Lung microvascular endothelial cell (primary cell): ENCODE results near the gene FRRS1L. TPM values are rescaled to one million over a fixed set of nuclear protein-coding genes. Genes with fewer than 3 reads are reported as not detected.
"Not testable (repeated sequence)": the region's sequence is repeated elsewhere in the genome, so short reads cannot be mapped to it uniquely, and the experiment has no call there.

Source experiments
- DNase-seq, 2 donors: peaks; one replicate each; pipeline versions ENCODE4 v3.0.0 to v3.0.0-alpha.2; 2010; ENCODE audit warnings: low read depth in 2 of 2
- total RNA-seq: library from RNA; depleted of rRNA; stranded (reverse); fragments of >200 nt; gene quantifications from 2 replicates; pipeline ENCODE4 v1.2.1, GENCODE V29; 2014

FRRS1L gene
- total RNA-seq, 1 donor from 2014 or later, result not detected

DNA sequence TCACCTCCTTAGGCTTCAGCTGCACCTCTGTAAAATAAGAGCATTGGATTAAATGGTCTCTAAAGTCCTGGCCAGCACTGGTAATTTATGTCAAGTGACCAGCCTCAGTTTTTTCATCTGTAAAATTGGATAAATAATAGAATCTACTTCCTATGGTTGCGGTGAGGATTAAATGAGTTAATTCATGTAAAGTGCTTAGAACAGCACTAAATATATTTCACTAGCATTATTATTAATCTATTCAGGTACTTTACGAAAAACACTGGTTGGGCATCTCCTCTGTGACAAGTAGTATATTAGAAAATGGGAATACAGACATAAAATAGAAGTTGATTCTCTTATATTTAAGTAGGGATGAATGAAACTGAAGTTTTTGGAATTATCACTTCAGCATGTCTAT lies 33.5 kb downstream of the FRRS1L start:
- no peak for DNase-seq

- peak; percentile 65 to 74 for DNase-seq
These were observed 34.5 kb downstream of the FRRS1L start for GRCh38 chr9:109132567-109133021.

DNA sequence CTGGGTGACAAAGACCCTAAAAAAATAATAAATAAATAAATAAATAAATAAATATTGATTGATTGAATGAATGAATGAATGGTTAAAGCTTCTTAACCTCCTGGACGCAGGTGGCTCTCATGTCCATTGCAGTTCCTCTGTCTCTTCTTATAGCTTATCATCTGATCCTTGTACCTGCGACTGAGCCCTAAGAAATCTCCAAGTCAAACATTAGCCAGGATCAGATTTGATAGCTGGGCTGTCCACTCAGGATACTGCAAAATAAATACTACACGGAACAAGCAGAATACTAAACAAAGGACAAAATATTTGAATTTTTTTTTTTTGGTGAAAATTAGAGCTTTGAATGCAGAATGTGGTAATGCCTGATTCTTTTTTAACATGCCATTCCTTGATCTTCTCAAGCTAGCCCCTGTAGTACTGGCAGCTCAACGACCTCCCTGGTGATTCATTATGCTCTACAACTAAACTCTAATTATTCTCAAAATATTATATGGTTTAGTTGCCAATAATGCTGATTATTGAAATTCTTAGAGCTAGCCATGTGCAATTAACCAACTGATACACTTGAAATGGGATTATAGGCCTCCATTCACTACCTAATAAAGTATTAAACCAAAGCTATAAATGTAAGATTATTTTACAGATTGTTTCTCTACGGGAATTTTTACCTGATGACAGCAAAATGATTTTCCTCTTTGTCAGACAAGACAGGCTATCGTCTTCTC lies 37.4 kb downstream of the FRRS1L start:
- no peak for DNase-seq

DNA sequence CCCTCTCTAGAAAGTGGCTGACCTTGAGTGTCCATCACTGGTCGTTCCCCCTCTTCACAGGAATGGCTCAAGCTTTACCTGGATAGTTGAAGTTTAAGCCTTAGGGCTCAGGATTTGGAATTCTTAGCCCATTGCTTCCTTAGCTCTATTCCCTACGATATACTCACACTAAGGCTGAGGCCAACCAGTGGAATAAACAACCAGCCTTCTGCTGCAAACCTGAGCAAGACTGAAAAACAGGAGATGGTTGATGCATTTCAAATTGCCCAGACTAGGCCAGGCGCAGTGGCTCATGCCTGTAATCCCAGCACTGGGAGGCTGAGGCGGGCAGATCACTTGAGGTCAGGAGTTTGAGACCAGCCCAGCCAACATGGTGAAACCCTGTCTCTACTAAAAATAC lies 40.4 kb downstream of the FRRS1L start:
- DNase-seq, result not testable (repeated sequence)

GRCh38 chr9:109124121-109124520 lies 42.9 kb downstream of the FRRS1L start:
- DNase-seq, result no peak

- no peak for DNase-seq
These were observed 44.1 kb downstream of the FRRS1L start for GRCh38 chr9:109122726-109123621.

- no peak for DNase-seq
These were observed 45.7 kb downstream of the FRRS1L start for GRCh38 chr9:109121232-109121796.

DNA sequence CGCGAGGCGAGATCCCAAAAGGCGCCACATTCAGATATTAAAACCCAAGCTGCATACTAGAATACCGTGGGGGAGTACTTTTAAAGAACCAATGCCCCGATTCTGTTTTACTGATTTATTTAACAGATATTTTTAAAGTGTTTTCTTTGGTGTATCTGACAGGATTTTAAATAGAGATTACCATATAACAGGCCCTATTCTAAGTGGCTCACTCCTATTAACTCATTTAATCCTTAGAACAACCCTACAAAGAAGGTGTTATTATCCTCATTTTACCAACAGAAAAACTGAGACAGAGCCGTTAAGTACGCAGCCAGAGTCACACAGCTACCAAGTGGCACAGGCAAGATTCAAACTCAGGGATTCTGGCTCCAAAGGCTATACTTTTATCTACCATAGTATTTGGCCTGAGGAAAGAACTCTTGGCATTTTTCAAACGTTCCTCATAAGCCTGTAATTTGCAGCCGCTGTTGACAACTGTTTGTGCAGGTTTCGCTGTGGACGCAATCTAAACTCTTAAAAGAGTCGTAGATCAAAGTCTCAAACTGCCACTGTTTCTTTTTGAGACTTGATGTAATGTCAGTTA lies 46.8 kb downstream of the FRRS1L start:
- no peak for DNase-seq

GRCh38 chr9:109119439-109120203 lies 47.4 kb downstream of the FRRS1L start, which contains the start of gene TMEM245:
Gene TMEM245 (minus strand): TSS chr9:109119947. CDS start chr9:109119913, 34 bp downstream.
- DNase-seq, result peak; percentile 99 to 100

DNA sequence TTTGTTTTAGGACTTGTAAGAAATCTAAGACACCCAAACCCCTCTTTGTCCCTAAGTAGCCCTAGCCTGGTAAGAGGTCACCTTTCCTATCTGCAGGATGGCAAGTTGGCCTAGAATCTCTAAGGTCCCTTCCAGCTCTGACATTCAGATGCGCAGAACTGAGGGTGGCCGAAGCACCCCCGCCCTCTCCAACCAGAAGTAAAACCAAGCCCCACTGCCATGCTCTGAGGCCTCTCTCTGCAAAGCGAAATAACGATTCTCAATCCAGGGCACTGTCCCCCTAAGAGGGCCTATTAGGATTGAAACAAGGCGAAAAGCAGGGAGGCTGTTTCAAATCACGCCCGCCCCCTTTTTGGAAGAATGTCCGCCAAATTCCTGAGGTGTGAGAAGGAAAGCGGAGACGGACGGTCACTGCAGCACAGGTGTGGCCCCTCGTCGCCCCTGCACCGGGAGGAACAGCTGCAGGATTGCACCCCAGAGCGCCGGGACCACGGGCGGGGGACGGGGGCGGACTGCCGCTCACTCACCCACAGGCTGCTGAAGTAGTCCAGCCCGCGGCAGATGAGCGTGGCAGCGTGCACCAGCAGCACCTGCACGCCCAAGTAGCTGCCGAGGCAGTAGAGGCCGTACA lies 48.1 kb downstream of the FRRS1L start:
- peak in 1 of 2 donors; percentile 23 for DNase-seq

DNA sequence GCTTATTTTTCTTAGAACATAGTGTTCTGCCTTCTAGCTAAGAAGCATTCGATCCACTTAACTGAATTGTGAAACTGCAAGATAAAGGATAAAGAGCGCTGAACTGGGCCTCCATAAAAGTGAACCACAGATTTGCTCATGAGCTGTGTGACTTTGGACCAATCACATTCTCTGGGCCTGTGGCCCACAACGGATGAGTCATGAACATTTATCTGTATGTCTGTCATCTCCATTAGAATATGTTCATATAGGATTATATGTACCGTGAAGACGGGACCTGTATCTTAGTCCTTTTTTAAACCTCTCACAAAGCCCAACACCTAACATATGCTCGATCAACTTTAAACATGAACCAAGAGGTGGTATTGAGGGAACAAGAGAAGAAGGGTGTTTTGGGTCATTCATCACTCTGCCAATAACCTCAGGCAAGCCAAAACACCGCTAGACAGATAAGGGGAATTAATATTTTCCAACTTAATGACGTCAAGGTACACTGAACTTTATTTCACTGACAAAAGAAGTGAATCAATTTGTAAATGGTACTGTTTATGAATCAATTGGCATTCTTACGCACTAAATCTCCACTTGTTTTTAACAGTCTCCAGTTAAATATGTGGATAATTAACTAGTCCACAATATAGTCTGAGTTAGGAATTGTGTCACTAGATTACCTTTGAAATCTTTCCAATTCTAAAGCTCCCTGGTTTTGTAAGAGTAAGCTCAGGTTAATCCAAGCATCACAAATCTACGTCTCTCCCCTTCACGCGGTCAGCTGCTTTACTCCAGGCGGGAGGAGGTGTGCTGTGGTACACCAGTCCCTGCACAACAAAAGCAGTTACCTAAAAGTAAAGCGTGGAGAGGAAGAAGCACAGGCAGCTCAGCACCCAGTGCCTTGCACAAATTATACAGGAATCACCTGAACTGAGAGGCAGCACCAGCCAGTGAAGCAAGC lies 48.9 kb downstream of the FRRS1L start:
- peak; percentile 72 to 80 for DNase-seq

DNA sequence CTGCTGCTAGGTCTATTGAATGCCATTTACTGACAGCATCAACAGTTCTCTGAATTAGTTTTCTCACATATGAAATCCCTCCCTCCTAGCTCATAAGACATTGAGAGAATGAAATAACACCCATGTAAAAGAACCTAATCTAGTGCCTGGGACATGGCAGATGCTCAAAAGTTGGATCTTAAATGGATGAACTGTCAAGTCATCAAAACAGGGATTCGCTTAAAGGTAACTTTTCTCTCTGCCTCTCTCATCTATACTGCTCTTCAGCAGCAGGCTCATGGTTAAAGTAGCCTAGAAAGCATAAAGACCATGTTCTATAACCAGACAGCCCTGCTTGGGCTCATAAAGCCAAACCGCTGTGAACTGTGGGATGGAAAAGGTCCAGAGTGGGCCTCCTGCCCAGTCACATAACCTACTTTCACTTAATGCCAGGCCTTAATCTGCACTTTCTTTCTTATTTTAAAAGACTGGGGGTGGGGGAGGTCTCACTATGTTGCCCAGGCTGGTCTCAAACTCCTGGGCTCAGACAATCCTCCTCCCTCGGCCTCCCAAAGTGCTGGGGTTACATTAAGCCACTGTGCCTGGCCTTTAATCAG lies 51.0 kb downstream of the FRRS1L start:
- no peak for DNase-seq

DNA sequence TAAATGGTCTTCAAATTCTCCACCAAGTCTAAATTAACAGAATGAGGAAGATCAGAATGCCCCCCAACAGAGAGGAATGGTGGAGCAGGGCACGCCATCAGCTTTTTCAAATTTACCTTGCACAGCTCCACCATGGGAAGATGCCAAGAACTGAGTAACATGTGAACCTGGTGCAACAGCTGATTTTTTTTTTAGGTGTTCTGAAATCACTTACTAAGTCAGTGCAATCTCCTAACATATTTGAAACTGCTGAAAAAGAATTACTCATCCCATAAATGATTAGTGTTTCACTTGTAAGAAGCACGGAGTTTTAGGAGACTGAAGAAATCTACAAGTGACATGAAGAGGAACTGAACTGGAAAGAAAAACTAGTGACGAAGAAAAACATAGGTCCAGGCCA lies 52.4 kb downstream of the FRRS1L start:
- DNase-seq, result no peak

- DNase-seq, result no peak
These were observed 53.0 kb downstream of the FRRS1L start for GRCh38 chr9:109113892-109114609.

DNA sequence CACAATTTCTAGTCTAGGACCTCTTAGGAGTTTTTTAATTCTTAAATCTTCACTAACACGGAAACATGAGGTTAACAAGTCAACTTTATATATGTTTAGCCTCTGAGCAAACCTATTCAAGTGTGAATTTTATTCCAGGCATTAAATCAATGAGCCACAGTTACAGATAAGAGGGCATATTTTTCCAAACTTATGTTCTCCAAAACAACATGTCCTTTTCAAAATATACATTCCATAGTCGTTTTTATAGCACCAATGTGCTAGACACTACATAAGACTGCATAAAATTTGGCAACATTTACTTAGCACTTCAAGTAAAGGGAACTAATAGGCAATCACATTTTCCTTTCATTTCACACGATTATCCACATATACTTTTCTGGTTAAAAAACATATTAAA lies 53.8 kb downstream of the FRRS1L start:
- no peak for DNase-seq

DNA sequence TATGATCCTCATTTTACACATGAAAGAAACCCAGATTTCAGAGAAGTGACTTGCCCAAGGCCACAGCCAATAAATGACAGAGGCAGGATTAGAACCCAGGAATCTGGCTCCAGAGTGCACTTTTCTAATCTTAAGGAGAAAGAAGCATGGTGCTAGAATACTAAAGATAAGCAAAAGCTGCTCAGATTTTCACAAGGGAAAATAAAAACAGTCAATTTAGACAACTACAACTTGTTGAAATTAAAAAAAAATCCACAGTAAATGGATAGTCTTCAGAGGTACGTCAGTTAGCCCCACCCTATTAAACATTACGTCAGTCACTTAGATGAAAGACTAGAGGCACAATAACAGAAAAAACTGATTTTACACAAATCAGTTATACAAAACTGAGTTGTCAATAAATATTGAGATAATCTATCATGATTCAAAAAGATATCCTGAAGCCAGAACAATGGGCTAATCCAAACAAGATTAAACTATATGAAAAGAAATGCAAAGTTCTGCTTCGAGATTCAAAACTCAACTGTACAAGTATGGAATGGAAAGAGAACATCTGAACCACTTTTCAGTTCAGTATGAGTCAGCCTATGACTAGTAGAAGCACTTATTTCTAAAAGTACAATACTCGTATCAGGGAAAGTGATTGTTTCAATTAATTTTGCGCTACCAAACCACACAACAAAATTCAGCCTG lies 56.6 kb downstream of the FRRS1L start:
- DNase-seq, result peak; percentile 69 to 83

- DNase-seq, result peak in 1 of 2 donors; percentile 22
These were observed 57.1 kb downstream of the FRRS1L start for GRCh38 chr9:109109967-109110328.

GRCh38 chr9:109108318-109108717 lies 58.7 kb downstream of the FRRS1L start:
- peak in 1 of 2 donors; percentile 56 for DNase-seq
